Measurements from ENCODE around the gene ACBD3.
"Not testable (repeated sequence)": the region's sequence is repeated elsewhere in the genome, so short reads cannot be mapped to it uniquely, and the experiment has no call there.

Gene ACBD3

DNA sequence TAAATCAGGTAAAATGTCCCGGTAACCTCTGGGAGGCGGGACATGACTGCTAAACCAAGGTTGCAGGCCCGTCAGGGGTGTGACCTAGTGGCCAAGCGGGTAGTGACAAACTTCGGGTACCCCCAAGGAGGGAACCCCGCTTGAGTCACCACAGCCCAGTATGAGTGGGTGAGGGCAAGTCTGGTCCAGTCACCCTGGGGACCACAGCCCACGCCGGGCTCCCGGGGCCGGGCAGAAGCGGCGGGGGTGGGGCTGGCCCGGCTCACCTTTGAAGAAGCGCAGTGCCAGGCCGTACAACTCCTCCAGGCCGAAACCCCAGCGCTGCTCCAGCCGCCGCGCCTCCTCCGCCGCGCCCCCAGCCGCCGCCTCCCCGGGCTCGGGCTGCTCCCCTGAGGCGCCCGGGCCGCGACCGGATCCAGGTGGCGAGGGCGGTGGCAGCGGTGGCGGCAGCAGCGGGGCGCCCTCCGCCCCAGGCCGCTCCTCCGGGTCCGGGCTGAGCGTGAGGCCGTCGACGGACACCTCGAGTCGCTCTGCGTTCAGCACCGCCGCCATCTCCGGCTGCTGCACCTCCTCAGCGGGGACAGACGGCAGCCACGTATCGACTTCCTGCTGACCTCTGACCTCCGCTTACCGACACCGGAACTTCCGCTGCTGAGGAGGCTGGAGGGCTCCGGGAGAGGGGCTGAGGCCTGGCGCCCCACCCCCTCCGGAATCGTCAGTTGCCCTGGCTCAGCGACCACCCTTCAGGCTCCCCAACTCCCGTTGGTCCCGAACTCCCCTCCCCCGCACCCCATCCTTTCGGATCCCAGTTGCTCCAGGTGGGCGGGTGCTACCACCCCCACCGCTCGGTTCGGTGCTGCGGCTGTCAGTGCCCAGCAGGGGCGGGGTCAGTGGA is at the start of gene ACBD3:
Gene ACBD3, minus strand, starts transcription at position 618 of the 895 bp plus-strand sequence. Its CDS starts 66 bp downstream, at position 552.
- DNase-seq (ENCODE audit: low read depth in 3 of 3) = peak; percentile 72 to 82 (median 79)

DNA sequence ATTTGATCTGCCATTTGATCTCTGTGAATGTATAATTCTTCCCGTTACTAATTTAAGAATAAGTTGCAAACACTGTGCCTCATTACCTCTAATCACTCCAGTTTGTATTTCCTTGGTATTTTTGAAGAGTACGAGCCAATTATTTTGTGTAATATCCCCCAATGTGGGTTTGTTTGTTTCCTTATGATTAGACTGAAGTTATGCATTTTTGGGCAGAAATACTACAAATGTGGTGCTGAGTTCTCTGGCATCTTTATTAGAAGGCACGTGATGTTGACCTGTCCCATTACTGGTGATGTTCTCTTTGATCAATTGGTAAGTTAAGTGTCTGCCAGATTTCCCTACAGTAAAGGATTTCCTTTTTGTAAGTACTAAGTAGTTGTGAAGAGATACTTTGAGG is 47.3 kb upstream of the ACBD3 start:
- DNase-seq (ENCODE audit: low read depth in 3 of 3) = no peak

DNA sequence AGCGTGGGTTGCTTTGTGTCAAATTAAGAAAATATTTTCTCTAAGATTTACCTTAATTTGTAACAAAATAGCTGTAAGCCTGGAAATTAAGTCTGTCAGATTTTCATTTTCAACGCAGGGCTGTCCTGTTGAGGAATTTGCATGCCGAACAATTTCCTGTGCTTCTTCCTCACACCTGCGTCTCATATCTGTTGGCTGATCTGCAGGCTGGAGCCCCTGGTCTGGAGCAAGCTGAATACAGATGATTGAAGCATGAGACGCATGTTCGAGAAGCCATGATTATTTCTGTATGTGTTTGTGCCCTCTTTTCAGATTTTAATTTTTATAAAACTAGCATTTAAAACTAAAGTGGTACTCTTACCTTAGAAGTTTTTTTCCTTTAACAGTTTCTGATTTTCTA is 46.8 kb upstream of the ACBD3 start:
- no peak for DNase-seq (ENCODE audit: low read depth in 3 of 3)

DNA sequence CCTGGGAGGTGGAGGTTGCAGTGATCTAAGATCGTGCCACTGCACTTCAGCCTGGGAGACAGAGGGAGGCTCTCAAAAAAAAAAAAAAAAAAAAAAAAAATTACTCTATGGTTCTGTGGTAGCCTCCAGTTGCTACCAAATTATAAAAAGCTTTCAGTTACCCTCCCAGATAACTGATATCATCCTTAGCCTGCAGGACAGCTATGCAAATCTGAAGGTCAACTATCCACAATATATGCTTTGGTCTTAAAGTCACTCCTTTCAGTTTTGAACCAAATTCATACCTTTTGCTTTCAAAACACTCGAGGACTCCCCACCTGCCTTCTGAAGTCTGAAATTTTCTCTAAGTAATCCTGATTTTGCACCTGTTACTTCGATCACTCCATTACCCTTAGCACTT is 40.1 kb upstream of the ACBD3 start:
- DNase-seq (ENCODE audit: low read depth in 3 of 3) = no peak

DNA sequence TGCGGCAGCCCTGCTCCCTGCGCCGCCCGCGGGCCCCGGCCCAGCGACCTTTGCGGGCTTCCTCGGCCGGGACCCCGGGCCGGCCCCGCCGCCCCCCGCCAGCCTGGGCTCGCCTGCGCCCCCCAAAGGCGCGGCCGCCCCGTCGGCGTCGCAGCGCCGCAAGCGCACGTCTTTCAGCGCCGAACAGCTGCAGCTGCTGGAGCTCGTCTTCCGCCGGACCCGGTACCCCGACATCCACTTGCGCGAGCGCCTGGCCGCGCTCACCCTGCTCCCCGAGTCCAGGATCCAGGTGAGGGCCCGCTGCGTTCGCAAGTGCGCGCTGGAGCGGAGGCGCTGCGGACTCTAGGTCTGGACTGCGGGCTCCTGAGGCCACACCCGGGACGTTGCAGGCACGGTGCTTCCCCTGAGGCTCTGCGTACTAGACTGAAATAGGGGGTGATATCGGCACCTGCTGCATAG is 37.3 kb upstream of the ACBD3 start:
- peak in 1 of 3 experiments; percentile 12 for DNase-seq (ENCODE audit: low read depth in 3 of 3)

DNA sequence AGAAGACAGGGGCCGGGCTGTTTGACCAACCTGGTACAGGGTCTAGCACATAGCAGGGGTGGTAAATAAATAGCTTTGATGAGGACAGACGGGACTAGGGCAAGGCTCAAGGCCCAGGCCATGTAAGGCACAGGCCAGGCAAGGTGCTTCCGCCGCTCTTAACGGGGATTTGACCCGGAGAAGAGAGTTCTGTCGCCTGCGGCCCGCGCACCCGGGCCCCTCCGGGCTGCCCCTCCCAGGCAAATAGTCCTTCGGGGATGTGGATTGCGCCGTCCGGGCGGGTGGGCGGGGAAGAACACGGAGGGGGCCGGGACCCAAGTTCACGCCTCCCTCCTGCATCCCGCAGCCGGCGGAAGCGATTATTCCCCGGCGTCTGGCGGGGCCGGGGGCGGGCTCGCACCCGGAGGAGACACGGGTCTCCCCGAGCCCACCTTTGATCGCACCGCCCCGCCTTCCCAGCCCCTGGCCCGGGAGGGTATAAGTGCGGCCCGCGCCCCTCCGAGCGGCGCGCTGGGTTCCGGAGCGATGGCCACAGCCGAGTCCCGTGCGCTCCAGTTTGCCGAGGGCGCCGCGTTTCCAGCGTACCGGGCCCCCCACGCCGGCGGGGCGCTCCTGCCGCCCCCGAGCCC is 36.7 kb upstream of the ACBD3 start, which contains the start of gene MIXL1:
Gene MIXL1, plus strand, starts transcription at position 508 of the 629 bp plus-strand sequence. Its CDS starts 18 bp downstream, at position 526.
- DNase-seq (ENCODE audit: low read depth in 3 of 3) = no peak

DNA sequence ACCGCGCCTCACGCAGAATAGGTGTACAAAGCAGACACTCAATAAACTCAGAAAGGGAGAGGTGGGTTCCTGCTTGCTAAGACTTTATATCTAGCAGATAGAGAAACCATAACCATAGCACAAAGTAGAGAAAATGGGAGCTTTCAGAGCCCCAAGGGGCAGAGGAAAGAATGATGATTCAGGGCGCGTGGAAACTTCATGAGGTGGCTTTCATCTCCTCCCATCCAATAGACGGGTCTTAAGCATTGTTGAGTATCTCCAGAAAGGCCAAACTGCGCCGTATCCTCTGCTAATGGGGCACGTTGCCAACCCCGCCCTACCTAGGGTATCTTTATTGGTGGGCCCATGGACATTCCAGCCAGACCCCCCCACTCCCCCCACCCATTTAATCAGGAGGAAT is 36.1 kb upstream of the ACBD3 start:
- no peak for DNase-seq (ENCODE audit: low read depth in 3 of 3)

DNA sequence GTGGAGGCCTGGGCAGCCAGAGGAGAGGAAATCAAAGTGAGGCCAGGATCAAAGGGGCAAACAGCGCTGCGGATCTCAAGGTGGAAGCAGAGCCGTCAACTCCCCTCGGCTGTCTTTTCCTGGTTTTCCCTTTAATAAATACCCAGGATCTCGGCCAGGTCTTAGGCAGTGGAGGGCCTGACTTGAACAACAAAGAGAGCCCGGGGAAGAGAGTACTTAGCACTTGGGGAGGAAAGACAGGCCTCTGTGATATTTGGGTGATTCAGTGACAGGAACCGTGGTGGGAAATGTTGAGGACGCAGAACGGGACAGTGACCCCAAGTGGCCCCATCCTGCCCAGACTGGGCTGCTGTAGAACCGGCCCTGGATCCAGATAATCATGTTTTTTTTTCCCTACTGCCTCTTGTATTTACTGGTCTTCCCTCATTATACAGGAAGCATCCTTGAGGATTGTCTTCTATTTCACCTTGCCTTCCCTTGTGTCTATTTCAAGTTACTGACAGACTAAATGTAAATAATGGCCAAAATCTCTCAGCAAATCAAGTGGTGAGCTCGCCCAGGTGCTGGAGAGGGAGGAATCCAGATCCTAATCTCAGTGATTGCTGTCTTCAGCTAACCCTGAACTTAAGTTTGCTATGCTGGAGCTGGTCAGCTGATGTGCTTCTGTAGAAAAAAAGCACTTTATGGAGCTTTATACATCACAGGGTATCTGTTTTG is 34.1 kb upstream of the ACBD3 start:
- no peak for DNase-seq (ENCODE audit: low read depth in 3 of 3)

DNA sequence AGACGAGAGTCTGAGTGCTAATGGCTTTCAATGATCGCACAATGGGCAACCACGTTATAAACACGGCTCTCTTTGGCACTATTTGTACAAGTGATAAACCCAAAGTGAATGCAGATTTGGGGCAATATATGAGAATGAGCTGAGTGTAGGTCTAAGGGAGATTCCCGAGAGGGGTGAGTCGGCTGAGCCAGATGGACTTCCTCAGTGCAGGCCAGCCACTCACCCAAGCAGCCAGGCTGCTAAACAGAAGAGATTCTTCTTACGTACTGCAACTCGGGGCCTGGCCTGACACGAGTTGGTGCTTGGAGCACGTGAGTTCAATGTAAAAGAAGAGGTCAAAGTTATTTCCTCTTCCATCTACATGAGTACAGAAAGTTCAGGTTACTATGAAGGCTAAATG is 30.7 kb upstream of the ACBD3 start:
- DNase-seq (ENCODE audit: low read depth in 3 of 3) = no peak

DNA sequence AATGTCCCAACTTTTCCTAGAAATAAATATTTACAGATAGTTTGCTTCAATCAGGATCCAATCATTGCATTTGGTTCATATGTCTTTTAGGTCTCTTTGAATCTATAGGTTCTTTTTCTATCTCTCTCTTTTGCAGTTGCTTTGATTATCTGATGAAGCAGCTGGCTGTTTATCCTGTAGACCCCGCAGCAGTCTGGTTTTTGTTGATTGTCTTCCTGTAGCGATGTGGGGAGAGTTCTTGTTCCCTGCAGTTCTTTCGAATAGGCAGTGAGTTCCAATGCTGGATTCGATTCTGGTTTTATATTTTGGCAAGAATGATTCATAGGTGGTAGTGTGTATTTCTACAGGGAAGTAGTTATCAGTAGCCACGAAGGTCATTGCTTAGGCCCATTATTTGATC is 29.5 kb upstream of the ACBD3 start:
- DNase-seq (ENCODE audit: low read depth in 3 of 3) = no peak

DNA sequence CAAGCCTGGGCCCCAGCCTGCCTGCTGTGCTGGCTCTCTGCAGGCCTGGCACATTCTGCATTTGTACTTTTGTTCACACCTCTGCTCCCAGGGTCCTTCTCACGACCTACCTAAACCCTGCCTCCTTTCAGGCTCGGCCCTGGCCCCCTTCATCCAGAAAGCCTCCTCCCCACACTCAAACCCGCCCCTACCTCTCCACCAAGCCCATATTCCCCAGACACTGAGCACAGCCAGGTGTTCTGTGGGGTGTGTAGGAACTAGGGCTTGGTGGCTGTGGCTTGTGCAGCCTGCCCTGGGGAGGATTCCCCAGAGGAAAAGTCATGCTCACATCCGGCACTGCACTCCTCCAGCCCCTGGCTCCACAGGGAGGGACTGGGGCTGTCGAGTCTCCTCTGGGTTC is 28.7 kb upstream of the ACBD3 start:
- no peak for DNase-seq (ENCODE audit: low read depth in 3 of 3)

DNA sequence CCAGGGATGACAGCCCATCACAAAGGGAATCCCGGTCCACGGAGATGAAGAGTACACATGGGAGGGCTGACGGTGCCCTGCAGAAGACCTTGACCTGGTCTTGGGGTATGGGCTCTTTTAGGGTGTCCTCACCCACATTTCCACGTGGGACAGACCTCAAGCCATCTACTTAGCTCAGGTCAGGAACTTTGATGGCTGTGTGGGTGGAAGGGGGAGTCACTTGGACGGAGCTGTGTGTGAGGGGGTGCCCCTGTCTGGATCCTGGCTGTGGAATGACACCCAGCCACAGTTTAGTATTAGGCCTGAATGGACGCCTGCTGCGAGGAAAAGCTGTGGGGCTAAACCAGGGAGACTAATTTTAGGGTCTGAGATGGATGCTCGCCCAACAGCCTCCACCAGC is 26.0 kb upstream of the ACBD3 start:
- DNase-seq (ENCODE audit: low read depth in 3 of 3) = no peak

DNA sequence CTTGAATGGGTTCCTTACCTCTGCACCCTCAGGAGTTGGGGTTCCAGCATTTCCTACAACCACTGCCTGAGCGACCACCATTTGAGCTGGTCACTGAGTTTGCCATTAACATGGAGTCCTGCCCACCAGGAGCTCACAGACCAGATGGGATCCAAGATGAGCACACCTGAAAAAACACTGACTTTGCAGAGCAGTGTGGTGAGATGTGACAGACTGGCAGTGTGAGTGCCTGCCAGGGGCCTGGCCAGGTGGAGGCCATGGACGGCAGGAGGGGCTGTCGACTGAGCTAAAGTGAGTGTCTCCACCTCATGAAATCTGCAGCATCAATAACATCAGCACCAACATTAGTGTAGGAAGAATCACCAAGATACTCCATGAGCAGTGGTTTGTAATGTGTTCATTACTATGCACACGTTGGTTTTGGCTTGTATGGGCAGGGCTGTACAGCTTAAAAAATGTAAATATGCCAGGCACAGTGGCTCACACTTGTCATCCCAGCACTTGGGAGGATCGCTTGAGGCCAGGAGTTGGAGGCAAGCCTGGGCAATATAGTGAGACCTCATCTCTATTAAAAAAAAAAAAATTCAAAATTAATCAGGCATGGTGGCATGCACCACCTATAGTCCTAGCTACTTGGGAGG is 24.8 kb upstream of the ACBD3 start:
- DNase-seq (ENCODE audit: low read depth in 3 of 3) = no peak

DNA sequence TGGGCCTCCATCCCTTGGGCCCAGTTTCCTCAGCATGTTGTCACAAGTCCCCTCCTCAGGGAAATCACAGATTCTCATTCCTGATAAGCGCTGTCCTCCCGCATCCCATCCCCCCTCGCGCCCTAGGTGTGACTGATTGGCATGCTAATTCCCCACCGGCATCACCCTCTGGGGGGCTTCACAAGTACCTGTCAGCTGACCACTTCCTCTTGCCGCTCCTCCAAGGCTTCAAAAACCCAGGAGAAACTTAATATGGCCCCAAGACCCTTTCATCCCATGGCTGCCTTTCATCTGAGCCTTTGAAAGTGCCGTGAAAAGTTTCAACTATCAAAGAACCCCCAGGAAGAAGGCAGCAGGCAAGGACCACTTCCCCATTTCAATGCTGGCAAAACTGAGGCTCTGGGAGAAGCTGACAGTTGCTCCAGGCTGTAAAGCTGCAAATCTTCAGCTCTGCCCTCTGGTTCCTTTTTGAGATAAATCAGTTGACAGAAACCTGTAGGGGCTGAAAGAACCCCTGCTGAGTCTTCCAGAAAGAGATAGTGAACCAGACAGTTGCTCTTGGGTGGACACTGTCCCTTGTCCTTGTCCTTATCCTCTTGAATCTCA is 24.1 kb upstream of the ACBD3 start:
- DNase-seq (ENCODE audit: low read depth in 3 of 3) = no peak

DNA sequence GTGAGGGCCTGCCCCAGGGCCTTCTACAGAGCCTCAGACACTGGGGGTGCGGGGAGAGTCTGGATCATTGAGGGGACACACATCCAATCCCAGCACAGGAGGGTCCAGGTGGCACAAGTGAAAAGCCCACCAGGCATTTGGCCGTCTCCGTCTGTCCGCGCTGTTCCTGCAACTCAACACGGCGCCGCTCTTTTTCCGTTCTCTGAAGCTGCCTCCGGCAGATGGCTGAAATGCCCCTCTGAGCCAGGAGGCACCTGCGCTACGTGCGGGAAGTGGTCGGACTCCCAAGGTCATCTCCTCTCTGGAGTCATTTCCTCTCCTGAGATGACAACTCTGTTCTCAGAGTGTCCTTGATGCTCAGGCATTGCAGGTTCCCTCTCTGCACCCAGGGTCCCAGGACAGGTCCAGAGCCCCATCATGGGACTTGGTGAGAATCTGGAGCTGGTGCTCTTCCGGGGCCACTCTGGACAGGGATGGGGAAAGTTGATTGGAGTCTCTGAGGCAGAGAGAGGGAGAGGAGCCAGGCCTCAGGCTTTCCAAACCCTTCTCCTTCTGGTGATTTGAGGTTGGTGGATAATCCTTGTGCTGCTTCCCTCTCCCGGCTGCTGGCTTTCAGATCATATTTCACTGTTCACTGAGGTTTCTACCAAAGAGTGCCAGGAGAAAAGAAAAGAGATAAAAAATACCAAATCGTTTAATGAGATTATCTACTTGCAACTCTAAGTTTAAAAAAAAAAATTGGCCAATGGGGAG is 22.9 kb upstream of the ACBD3 start:
- no peak for DNase-seq (ENCODE audit: low read depth in 3 of 3)

DNA sequence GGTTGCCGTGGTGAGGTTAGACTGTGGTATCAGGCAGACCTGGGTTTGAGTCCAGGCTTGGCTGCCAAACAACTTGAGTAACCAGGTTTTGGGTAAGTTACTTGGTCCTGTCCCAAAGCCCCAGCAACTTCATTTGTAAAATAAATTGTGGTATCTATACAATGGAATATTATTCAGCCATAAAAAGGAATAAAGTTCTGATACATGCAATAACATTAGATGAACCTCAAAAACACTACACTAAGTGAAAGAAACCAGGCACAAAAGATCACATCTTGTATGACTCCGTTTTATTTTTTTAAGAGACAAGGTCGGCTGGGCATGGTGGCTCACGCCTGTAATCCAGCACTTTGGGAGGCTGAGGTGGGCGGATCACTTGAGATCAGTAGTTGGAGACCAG is 20.5 kb upstream of the ACBD3 start:
- DNase-seq (ENCODE audit: low read depth in 3 of 3) = no peak

DNA sequence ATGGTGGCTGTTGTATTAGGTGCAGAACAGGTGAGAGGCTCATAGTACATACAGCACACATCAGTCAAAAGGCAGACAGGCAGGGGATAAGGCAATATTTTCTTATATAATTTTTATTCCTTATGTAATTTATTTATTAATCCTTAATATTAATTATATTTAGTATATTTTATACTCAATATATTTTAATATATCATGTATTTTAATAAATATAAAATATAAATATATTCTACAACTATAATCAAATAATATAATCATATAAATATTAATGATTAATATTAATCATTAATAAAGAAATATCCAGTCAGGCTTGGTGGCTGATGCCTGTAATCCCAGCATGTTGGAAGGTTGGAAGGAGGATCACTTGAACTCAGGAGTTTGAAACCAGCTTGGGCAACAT is 17.7 kb upstream of the ACBD3 start:
- no peak for DNase-seq (ENCODE audit: low read depth in 3 of 3)

DNA sequence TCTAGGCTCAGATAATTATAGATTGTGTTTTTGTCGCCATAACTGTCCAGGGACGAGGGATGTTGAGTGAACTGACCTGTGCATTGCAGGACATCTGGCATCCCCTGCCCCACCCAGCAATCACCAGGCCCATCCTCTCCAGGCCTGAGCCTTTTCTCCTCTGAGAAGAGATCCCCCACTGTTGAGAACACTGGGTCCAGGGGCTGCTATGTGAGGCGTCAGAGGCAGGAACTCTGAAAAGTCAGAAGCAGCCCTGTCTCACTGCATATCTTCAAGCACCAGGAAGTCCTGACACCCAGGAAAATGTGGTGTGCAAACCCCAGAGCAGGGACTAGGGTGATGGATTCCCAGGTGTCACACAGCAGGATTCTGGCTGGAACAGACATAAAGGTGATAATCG is 17.1 kb upstream of the ACBD3 start:
- DNase-seq (ENCODE audit: low read depth in 3 of 3) = no peak

DNA sequence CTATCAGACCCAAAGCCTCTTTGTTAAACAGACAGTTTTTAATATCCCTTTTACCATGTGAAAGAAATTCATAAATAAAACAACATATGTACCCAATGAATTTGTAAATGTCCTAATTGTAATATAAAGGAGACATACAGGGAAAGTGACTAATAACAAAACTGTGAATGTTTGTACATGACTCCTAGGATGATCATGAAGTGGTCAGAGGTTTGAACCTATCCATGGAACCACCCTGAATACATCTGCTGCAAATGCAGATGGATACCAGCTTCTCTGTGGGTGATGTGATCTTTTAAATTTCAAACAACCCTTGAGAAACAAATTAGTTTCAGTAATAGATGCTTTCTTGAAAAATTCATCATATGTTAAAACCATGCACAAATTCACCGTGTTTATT is 16.7 kb upstream of the ACBD3 start:
- DNase-seq (ENCODE audit: low read depth in 3 of 3) = no peak

DNA sequence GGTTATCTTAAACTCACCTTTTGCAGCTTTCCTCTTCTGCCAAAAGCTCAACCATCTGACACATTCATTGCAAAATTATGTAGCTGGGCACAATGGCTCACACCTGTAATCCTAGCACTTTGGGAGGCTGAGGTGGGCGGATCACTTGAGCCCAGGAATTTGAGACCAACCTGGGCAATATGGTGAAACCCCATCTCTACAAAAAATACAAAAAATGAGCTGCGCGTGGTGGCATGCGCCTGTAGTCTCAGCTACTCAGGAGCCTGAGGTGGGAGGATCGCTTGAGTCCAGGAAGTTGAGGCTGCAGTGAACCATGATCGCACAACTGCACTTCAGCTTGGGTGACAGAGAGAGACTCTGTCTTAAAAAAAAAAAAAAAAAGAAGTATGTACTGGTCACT is 16.1 kb upstream of the ACBD3 start:
- not testable (repeated sequence) for DNase-seq (ENCODE audit: low read depth in 3 of 3)

DNA sequence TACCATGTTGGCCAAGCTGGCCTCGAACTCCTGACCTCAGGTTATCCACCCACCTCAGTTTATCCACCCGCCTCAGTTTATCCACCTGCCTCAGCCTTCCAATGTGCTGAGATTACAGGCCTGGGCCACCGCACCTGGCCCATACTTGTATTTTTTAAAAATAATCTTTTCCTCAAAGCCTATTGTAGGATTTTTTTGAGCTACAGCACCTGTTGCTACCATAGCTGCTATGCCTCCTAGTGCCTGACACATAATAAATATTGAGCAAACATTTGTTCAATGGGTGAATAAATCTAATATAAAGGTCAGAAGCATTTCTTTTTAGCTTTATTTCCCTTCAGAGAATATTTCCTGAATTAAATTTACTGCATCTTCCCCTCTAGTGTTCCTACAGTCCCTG is 15.7 kb upstream of the ACBD3 start:
- DNase-seq (ENCODE audit: low read depth in 3 of 3) = no peak

Measured in stimulated activated CD4-positive, alpha-beta T cell treated with anti-CD3 and anti-CD28 coated beads, TNF-alpha, amount 100 ng/mL, for 24 hours (primary cell).